Fibroblast of the aortic adventitia (primary cell): ENCODE data around the gene ZBED4. TPM values are rescaled to one million over a fixed set of nuclear protein-coding genes. Genes with fewer than 3 reads are reported as not detected.
A peak's percentile ranks its signal among the peaks of the same experiment; 100 is the strongest.

Experiments used
- DNase-seq: peaks from one replicate; pipeline ENCODE4 v3.0.0-alpha.2; 2010; ENCODE audit warnings: low read depth
- H3K4me3 ChIP-seq: 2 replicates; pipeline ENCODE4 v1.5.1; 2011; ENCODE audit warnings: low read depth, mild to moderate bottlenecking, control low read depth, low read length, moderate library complexity
- total RNA-seq: library from RNA; depleted of rRNA; stranded (reverse); fragments of >200 nt; gene quantifications from 2 replicates; pipeline ENCODE4 v1.2.3, GENCODE V29; 2012; ENCODE audit warnings: low replicate concordance
- TF ChIP-seq, protein P1 (sequence below): IDR thresholded peaks from 2 replicates; pipeline ENCODE4 v1.5.1; 2011; ENCODE audit warnings: mild to moderate bottlenecking, low read length, control low read depth, inconsistent platforms; ENCODE audit not compliant: insufficient read depth

The ZBED4 gene
- total RNA-seq, 1 donor, result 8.3 TPM

DNA sequence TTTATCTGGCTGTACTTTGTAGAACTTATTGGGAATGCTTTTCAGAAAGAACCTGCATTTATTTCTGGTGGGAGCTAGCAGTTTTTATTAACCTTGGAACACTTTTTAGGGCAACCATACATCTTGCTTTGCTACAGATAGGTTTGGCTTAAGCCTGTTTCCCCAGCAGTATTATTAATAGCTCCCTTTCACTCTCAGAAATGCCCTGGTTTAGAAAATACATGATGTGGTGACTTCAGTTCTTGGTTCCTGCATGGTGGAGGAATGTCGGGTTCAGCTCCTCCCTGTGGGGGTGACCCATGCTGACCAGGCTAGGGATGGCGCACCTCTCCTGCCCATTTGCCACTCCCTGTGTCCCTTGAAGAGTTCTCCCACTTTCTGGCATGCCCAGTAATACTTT is 28.2 kb downstream of the ZBED4 start:
- TF ChIP-seq, protein P1, sequence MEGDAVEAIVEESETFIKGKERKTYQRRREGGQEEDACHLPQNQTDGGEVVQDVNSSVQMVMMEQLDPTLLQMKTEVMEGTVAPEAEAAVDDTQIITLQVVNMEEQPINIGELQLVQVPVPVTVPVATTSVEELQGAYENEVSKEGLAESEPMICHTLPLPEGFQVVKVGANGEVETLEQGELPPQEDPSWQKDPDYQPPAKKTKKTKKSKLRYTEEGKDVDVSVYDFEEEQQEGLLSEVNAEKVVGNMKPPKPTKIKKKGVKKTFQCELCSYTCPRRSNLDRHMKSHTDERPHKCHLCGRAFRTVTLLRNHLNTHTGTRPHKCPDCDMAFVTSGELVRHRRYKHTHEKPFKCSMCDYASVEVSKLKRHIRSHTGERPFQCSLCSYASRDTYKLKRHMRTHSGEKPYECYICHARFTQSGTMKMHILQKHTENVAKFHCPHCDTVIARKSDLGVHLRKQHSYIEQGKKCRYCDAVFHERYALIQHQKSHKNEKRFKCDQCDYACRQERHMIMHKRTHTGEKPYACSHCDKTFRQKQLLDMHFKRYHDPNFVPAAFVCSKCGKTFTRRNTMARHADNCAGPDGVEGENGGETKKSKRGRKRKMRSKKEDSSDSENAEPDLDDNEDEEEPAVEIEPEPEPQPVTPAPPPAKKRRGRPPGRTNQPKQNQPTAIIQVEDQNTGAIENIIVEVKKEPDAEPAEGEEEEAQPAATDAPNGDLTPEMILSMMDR, result no peak
- no peak overlapping the region for H3K4me3 ChIP-seq
- DNase-seq, result no peak

DNA sequence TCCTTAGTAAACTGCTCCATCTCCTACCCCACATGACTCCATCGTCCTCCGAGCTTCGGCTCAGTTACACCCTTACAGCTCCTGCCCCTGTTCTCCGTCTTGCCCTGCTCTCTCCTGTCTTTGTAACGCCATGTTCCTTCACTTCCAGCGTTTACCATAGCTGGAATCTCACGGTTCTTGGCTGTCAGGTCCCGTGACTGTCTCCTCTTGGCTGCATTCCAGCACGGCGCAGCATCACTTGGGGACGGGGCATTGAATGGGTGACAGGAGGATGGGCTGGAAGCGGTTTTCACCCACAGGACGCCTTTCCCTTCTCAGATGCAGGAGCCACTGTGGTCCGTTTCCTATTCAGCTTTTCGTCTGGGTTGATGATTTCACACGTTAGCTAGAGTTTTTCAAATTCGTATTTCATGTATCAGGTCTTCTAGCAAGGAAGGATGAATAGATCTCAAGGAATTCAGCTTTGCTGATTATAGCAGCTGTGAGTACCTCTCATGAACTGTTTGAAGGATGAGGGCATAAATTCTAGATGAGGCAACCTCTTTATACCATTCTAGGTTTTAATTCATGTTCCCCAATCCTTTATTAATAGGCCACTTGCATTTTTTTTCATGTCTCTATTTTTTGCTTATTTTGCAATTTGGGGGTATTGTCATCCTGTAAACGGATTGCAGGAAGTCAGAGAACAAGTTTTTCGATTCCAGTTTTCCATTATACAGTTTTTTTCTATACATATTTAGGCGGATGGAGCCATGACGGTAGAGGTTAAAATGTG is 29.1 kb downstream of the ZBED4 start:
- no peak for DNase-seq
- TF ChIP-seq, protein P1, result no peak
- no peak overlapping the region for H3K4me3 ChIP-seq

DNA sequence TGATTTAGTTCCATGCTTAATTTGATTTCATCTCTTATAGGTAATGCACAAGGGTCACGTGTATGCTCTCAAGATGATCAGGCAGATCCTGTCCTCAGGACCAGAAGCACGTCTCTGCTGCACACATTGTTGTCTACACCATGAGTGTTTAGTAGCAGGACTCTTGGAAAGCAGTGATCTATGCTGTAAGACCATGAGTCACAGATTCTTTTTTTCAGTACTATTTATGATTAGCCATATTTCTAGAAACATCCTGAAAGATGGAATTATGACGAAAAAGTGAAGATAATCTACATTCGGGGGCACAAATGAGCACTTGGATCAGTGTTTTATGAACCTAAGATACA is 29.6 kb downstream of the ZBED4 start:
- H3K4me3 ChIP-seq, result no peak overlapping the region
- peak; percentile 7 for DNase-seq

DNA sequence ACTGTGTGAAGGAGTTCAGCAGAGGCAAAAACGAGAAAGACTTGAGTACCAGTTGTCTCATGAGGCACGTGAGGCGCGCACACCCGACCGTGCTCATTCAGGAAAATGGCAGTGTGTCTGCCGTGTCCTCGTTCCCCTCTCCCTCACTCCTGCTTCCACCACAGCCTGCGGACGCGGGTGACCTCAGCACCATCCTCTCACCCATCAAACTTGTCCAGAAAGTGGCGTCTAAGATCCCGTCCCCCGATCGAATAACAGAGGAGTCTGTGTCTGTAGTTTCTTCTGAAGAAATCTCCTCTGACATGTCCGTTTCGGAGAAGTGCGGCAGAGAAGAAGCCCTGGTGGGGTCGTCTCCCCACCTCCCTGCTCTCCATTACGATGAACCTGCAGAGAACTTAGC is 30.4 kb downstream of the ZBED4 start:
- no peak for DNase-seq
- TF ChIP-seq, protein P1, result no peak

More for the DNA sequence above, 29.6 kb downstream of the ZBED4 start:
- TF ChIP-seq, protein P1, result no peak

DNA sequence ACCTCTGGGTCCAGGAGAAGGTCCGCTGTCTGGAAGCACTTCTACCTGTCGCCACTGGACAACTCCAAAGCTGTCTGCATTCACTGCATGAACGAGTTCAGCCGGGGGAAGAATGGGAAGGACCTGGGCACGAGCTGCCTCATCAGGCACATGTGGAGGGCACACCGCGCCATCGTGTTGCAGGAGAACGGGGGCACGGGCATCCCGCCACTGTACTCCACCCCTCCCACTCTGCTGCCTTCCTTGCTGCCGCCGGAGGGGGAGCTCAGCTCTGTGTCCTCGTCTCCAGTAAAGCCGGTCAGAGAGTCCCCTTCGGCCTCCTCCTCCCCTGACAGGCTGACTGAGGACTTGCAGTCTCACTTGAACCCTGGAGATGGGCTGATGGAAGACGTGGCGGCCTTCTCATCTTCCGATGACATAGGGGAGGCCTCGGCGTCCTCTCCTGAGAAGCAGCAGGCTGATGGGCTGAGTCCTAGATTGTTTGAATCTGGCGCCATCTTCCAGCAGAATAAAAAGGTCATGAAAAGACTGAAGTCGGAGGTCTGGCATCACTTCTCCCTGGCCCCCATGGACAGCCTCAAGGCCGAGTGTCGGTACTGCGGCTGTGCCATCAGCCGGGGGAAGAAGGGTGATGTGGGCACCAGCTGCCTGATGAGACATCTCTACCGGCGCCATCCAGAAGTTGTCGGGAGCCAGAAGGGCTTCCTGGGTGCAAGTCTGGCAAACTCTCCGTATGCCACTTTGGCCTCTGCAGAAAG is 31.0 kb downstream of the ZBED4 start:
- no peak for DNase-seq
- TF ChIP-seq, protein P1, result no peak

More for the DNA sequence above, 30.4 kb downstream of the ZBED4 start:
- no peak overlapping the region for H3K4me3 ChIP-seq

DNA sequence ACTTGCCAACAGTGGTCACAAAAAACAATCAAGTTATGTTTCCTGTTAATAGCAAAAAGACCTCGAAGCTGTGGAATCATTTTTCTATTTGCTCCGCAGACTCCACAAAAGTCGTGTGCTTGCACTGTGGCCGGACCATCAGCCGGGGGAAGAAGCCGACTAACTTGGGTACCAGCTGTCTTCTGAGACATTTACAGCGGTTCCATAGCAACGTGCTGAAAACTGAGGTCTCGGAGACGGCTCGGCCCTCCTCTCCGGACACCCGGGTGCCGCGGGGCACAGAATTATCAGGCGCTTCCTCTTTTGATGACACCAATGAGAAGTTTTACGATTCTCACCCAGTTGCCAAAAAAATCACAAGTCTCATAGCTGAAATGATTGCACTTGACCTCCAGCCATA is 31.6 kb downstream of the ZBED4 start:
- no peak for DNase-seq
- TF ChIP-seq, protein P1, result no peak
- no peak overlapping the region for H3K4me3 ChIP-seq

More for the DNA sequence above, 31.0 kb downstream of the ZBED4 start:
- H3K4me3 ChIP-seq, result no peak overlapping the region
